CD4-positive, alpha-beta memory T cell (primary cell): ENCODE measurements around the gene APOL3. TPM values are rescaled to one million over a fixed set of nuclear protein-coding genes. Genes with fewer than 3 reads are reported as not detected.

Experiments used
- CTCF ChIA-PET: fragments of 350-600 bp; sonication (Branson Sonifier 250); formaldehyde crosslinking; loops from one replicate; lab custom pipeline; 2021; ENCODE audit warnings: inconsistent platforms; ENCODE audit not compliant: partially characterized antibody; lab: Charles Lee
- POLR2A ChIA-PET: fragments of 350-600 bp; sonication (Branson Sonifier 250); formaldehyde crosslinking; loops from one replicate; lab custom pipeline; 2021; ENCODE audit not compliant: partially characterized antibody; lab: Charles Lee
- DNase-seq, 5 donors: peaks; one replicate each; pipeline versions ENCODE4 v3.0.0 to v3.0.0-alpha.2; 2020 to 2022; ENCODE audit warnings: mixed read lengths in 1 of 5
- H3K27ac ChIP-seq: one replicate; pipeline ENCODE4 v1.7.0; 2013; ENCODE audit warnings: low read depth, low read length
- H3K27me3 ChIP-seq: 2 replicates; pipeline ENCODE4 v1.7.0; 2013; ENCODE audit warnings: mild to moderate bottlenecking, low read length, moderate library complexity; ENCODE audit not compliant: insufficient read depth
- H3K36me3 ChIP-seq: 2 replicates; pipeline ENCODE4 v1.7.0; 2013; ENCODE audit warnings: mild to moderate bottlenecking, low read length, moderate library complexity; ENCODE audit not compliant: insufficient read depth
- H3K4me1 ChIP-seq: 2 replicates; pipeline ENCODE4 v1.7.0; 2013; ENCODE audit warnings: mild to moderate bottlenecking, low read length, moderate library complexity; ENCODE audit not compliant: insufficient read depth
- H3K4me3 ChIP-seq, 2 donors: one replicate each; pipeline ENCODE4 v1.7.0; 2013; ENCODE audit warnings: low read length in 2 of 2, mild to moderate bottlenecking in 1 of 2
- H3K9me3 ChIP-seq, 2 donors: one replicate each; pipeline ENCODE4 v1.7.0; 2013; ENCODE audit warnings: low read length in 2 of 2, control low read depth in 1 of 2; ENCODE audit not compliant: control insufficient read depth in 1 of 2
- H3K27ac Mint-ChIP-seq, 7 donors: one replicate each; pipeline ENCODE4 v1.8.0; 2020 to 2021; ENCODE audit warnings: mixed read lengths in 7 of 7, mild to moderate bottlenecking in 6 of 7, inconsistent platforms in 3 of 7, moderate library complexity in 3 of 7
- H3K27me3 Mint-ChIP-seq, 2 donors: one replicate each; pipeline ENCODE4 v1.8.0; 2020 to 2021; ENCODE audit warnings: mixed read lengths in 2 of 2
- H3K36me3 Mint-ChIP-seq, 2 donors: one replicate each; pipeline ENCODE4 v1.8.0; 2020 to 2021; ENCODE audit warnings: mixed read lengths in 2 of 2, inconsistent platforms in 1 of 2, mild to moderate bottlenecking in 1 of 2
- H3K4me1 Mint-ChIP-seq, 4 donors: one replicate each; pipeline ENCODE4 v1.8.0; 2020 to 2021; ENCODE audit warnings: mixed read lengths in 4 of 4, mild to moderate bottlenecking in 1 of 4
- H3K4me3 Mint-ChIP-seq, 8 donors: one replicate each; pipeline ENCODE4 v1.8.0; 2020 to 2021; ENCODE audit warnings: mixed read lengths in 8 of 8, mild to moderate bottlenecking in 7 of 8, moderate library complexity in 6 of 8, inconsistent platforms in 3 of 8
- H3K9me3 Mint-ChIP-seq, 8 donors: one replicate each; pipeline ENCODE4 v1.8.0; 2020 to 2021; ENCODE audit warnings: mixed read lengths in 8 of 8, mild to moderate bottlenecking in 5 of 8, inconsistent platforms in 3 of 8, moderate library complexity in 1 of 8
- intact Hi-C: fragments of 100-400 bp; cut with micrococcal nuclease; formaldehyde crosslinking; loops from one replicate; pipeline ENCODE4 v1.15.1; 2023
- polyA plus RNA-seq, 2 donors: library from polyadenylated mRNA; unstranded; fragments of 300-500 nt; fragmentation: Illumina TruSeq; gene quantifications; one replicate each; pipeline ENCODE4 v1.2.3, GENCODE V29; 2021
- total RNA-seq, 2 experiments: library from RNA; stranded (reverse); gene quantifications; one replicate each; pipeline ENCODE4 v1.2.3, GENCODE V29; 2021

APOL3 gene
- total and polyA plus RNA-seq, 4 experiments from 2014 or later, result 47.4 to 229 (median 161) TPM

DNA sequence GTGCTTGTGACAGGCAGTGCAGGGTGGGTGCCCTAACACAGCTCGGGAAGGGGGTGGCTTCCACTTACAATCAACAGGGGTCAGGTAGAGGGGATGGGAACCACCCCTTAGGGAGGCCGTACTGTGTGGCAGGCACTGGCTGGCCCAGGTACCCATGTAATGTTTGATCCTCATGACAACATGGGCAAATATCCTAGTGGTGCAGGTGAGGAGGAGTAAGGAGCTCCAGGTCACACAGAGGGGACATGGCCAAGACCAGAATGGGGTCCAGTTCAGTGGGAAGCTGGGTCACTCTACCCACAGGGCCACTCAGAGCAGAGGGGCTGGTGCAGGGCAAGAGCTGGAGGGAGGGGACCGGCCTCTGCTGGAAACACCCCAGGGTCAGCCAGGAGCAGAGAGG is 38.0 kb upstream of the APOL3 start:
- Histone ChIP-seq H3K27ac (no peak overlapping the region), H3K9me3 (no peaks in the 10 kb centered on the region), H3K27me3 (no peaks in the 10 kb centered on the region), H3K36me3 (no peaks in the 10 kb centered on the region), H3K4me1 (no peaks in the 10 kb centered on the region), H3K4me3 (no peak overlapping the region)
- Mint-ChIP-seq H3K27me3 (peaks cover 3 to 6% of the 10 kb centered on the region in 2 donors), H3K36me3 (no peaks in the 10 kb centered on the region), H3K9me3 (no peaks in the 10 kb centered on the region), H3K27ac (peak overlapping the region in 4 of 7 donors; percentile 4 to 62 (median 24)), H3K4me3 (no peak overlapping the region), H3K4me1 (peaks cover 2 to 22% (median 6%) of the 10 kb centered on the region in 4 donors)
- intact Hi-C loops, result no loop called here
- ChIA-PET POLR2A (no interaction called here), CTCF (interaction anchor here (1.3 to 1.4 kb wide), 2 partner anchors 21 to 288 kb away, joined by 3 read pairs; no protein-coding TSS in a partner anchor)
- no peak for DNase-seq

DNA sequence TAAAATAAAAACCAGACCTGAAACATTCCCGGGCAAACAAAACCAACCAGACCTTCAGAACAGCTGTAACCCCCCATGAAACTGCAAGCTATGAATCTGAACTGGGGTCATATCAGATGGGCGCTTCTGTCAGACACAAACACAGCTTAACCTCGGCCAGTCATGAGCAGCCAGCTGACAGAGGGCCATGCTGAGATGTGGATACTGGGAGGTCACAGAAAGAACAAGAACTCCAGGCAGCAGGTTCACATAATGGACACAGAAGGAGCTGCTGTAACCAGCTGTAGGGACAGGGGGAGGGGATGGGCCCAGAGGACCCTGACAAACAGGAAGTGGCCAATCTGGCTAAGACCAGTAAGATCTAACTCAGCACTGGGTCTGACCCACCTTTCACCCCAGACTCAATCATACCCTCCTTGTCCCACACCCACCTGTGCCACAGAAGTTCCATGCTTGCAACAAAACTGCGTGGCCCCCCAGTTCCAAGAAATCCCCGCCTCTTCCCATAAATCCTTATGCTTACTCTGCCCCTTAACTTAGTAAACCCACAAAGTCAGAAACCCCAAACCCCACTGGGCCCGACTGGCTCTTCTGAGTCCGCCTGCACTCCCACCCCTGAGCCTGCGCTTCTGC is 37.1 kb upstream of the APOL3 start:
- Histone ChIP-seq H3K9me3 (no peaks in the 10 kb centered on the region), H3K4me1 (no peaks in the 10 kb centered on the region), H3K27ac (no peak overlapping the region), H3K27me3 (no peaks in the 10 kb centered on the region), H3K4me3 (no peak overlapping the region), H3K36me3 (no peaks in the 10 kb centered on the region)
- no peak for DNase-seq
- CTCF ChIA-PET, result interaction anchor here (0.7 to 1.4 kb wide), 4 partner anchors 12 to 88 kb away, joined by 3 to 4 read pairs (median 4); no protein-coding TSS in a partner anchor
- Mint-ChIP-seq H3K36me3 (no peaks in the 10 kb centered on the region), H3K4me3 (no peak overlapping the region), H3K27ac (peak overlapping the region in 2 of 7 donors; percentile 14 to 19), H3K27me3 (peaks cover 3 to 5% of the 10 kb centered on the region in 2 donors), H3K4me1 (peaks cover 2 to 22% (median 6%) of the 10 kb centered on the region in 4 donors), H3K9me3 (no peaks in the 10 kb centered on the region)
- intact Hi-C loops, result no loop called here
- POLR2A ChIA-PET, result no interaction called here

DNA sequence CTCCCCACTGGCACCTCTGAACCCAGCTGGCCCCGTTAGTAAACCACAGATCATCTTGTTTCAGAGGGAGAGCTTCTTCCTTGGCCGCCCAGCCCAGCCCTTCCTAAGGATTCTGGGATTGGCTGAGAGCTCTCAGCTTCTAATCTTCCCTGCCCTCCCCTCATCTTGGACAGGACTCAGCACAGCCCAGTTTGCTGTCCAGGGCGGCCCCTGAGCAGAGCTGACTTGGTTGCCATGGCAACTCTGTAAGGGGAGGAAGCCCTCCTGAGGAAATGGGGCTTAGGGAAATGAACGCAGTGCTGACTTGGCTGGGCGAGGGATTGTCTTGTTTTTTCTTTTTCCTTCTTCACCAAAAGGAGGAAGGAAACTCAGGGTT is 36.5 kb upstream of the APOL3 start:
- ChIA-PET CTCF (interaction anchor here (0.7 to 1.4 kb wide), 4 partner anchors 11 to 89 kb away, joined by 3 to 4 read pairs (median 4); no protein-coding TSS in a partner anchor), POLR2A (no interaction called here)
- Histone ChIP-seq H3K27me3 (no peaks in the 10 kb centered on the region), H3K9me3 (no peaks in the 10 kb centered on the region), H3K4me1 (no peaks in the 10 kb centered on the region), H3K27ac (no peak overlapping the region), H3K4me3 (no peak overlapping the region), H3K36me3 (no peaks in the 10 kb centered on the region)
- intact Hi-C loops, result no loop called here
- no peak for DNase-seq
- Mint-ChIP-seq H3K27ac (peak overlapping the region in 1 of 7 donors; percentile 14), H3K27me3 (peaks cover 3 to 4% of the 10 kb centered on the region in 2 donors), H3K9me3 (no peaks in the 10 kb centered on the region), H3K4me1 (peaks cover 2 to 22% (median 6%) of the 10 kb centered on the region in 4 donors), H3K4me3 (no peak overlapping the region), H3K36me3 (no peaks in the 10 kb centered on the region)

DNA sequence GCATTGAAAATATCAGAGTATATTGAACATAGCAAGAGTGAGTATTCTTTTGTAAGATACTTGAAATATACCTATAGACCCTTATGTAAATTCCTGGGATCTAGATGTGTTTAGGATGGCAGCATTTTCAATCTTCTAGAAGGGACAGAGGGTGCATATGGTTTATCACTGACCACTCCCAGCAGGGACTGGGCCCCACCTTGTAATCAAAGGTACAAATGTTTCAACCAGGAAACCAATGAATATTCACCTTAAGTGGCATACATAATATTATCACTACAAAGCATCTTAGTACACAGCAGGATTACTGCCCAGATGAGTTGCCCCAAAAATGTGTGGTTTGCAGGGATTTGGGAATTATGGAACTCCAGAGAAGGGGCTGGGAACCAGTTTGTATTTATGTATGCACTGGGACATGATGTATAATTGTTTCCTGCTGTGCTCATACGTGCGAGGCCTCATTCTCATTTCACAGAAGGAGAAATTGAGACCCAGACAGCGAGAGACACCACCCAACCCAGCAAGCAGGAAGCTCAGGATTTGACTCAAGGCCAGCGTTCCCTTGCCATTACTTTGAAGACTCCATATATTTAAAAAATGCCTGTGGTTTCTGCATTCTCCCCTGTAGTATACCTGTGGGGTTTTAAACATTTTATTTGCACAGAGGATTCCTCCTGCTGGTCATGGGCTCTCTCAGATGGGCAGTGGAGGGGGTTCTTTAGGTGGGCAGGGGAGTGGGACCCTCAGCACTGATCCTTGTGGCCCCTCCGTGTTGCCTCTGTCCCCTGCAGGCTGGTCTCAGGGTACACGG is 35.9 kb upstream of the APOL3 start:
- no peaks in the 10 kb centered on the region for H3K4me1 ChIP-seq
- ChIA-PET CTCF (interaction anchor here (0.7 to 1.8 kb wide), 4 partner anchors 82 to 90 kb away, joined by 4 to 11 read pairs (median 4); no protein-coding TSS in a partner anchor), POLR2A (no interaction called here)
- H3K27ac Mint-ChIP-seq, result peak overlapping the region in 1 of 7 donors; percentile 46
- intact Hi-C loops, result no loop called here
- H3K36me3 ChIP-seq, result no peaks in the 10 kb centered on the region
- peaks cover 5% of the 10 kb centered on the region in 2 donors for H3K27me3 Mint-ChIP-seq
- H3K36me3 Mint-ChIP-seq, result no peaks in the 10 kb centered on the region
- no peaks in the 10 kb centered on the region for H3K9me3 Mint-ChIP-seq
- H3K27ac ChIP-seq, result no peak overlapping the region
- no peak for DNase-seq
- no peaks in the 10 kb centered on the region for H3K9me3 ChIP-seq
- H3K27me3 ChIP-seq, result no peaks in the 10 kb centered on the region
- H3K4me3 Mint-ChIP-seq, result no peak overlapping the region
- no peak overlapping the region for H3K4me3 ChIP-seq
- H3K4me1 Mint-ChIP-seq, result peaks cover 2 to 22% (median 6%) of the 10 kb centered on the region in 4 donors

DNA sequence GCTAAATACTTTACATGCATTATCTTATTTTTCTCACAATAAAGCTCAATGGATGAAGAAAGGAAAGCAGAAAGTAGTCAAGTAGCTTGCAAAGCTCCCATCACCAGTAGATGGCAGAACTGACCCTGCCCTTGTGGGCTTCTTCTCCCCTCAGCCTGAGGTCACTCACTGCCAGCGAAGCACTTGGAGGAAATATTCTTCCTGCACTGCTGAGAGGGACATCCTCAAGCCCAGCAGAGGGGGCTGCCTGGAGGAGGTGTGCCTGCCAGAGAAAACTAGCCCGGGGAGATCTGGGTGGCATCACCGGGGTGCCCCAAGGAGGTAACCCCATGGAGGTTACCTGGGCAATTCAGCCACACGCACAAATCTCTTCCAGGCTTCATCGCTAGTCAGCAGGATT is 34.4 kb upstream of the APOL3 start:
- intact Hi-C loops, result loop anchor here (2.0 kb wide), 1 partner anchor 82 kb away; no protein-coding TSS in a partner anchor
- Histone ChIP-seq H3K27me3 (no peaks in the 10 kb centered on the region), H3K9me3 (no peaks in the 10 kb centered on the region), H3K4me3 (no peak overlapping the region), H3K4me1 (no peaks in the 10 kb centered on the region), H3K36me3 (no peaks in the 10 kb centered on the region), H3K27ac (no peak overlapping the region)
- ChIA-PET POLR2A (interaction anchor here (0.7 kb wide), 1 partner anchor 44 kb away, joined by 3 read pairs; the partner anchor contains the start of gene APOL2), CTCF (interaction anchor here (0.7 to 2.3 kb wide), 10 partner anchors 16 to 292 kb away, joined by 3 to 11 read pairs (median 4); partner anchors contain the start of gene APOL2)
- peaks cover 4 to 8% of the 10 kb centered on the region in 2 donors for H3K27me3 Mint-ChIP-seq
- H3K4me3 Mint-ChIP-seq, result no peak overlapping the region
- peaks cover 2 to 22% (median 6%) of the 10 kb centered on the region in 4 donors for H3K4me1 Mint-ChIP-seq
- no peaks in the 10 kb centered on the region for H3K36me3 Mint-ChIP-seq
- H3K27ac Mint-ChIP-seq, result no peak overlapping the region
- DNase-seq, result peak in 4 of 5 donors; percentile 28 to 32 (median 30)
- H3K9me3 Mint-ChIP-seq, result no peaks in the 10 kb centered on the region

DNA sequence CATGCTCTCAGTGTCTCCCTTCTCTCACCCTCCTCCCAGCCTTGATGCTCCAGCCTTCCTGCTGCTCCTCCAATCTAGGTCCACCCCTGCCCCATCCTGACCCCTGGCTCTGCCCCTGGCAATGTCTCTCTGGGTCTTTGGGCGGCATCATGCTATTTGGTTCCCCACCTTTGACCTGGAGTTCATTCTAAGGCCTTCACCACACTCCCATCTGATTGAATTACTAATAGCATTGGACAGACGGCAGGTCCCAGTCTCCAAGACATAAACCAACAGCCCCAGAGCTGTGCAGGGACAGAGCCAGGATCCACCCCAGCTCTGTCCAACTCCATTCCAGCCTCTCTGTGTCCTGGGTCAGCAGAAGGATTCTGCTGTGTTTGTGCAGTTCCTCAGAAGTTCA is 33.8 kb upstream of the APOL3 start:
- POLR2A ChIA-PET, result interaction anchor here (0.7 kb wide), 1 partner anchor 44 kb away, joined by 3 read pairs; the partner anchor contains the start of gene APOL2
- Mint-ChIP-seq H3K4me3 (no peak overlapping the region), H3K27me3 (peaks cover 4 to 8% of the 10 kb centered on the region in 2 donors), H3K9me3 (no peaks in the 10 kb centered on the region), H3K36me3 (no peaks in the 10 kb centered on the region), H3K27ac (no peak overlapping the region), H3K4me1 (peaks cover 2 to 22% (median 6%) of the 10 kb centered on the region in 4 donors)
- Histone ChIP-seq H3K36me3 (no peaks in the 10 kb centered on the region), H3K27ac (no peak overlapping the region), H3K4me3 (no peak overlapping the region), H3K9me3 (no peaks in the 10 kb centered on the region), H3K4me1 (no peaks in the 10 kb centered on the region), H3K27me3 (no peaks in the 10 kb centered on the region)
- CTCF ChIA-PET, result interaction anchor here (0.7 to 3.7 kb wide), 12 partner anchors 13 to 292 kb away, joined by 3 to 14 read pairs (median 4); partner anchors contain the start of gene APOL2
- intact Hi-C loops, result loop anchor here (2.0 kb wide), 1 partner anchor 82 kb away; no protein-coding TSS in a partner anchor
- no peak for DNase-seq
